Pulmonary artery endothelial cell (primary cell): ENCODE measurements around the gene CPE. TPM values are rescaled to one million over a fixed set of nuclear protein-coding genes. Genes with fewer than 3 reads are reported as not detected.
A peak's percentile ranks its signal among the peaks of the same experiment; 100 is the strongest.

Source experiments
- DNase-seq: peaks from one replicate; pipeline ENCODE4 v3.0.0-alpha.2; 2011; ENCODE audit warnings: low read depth, low spot score
- total RNA-seq: library from RNA; depleted of rRNA; stranded (reverse); fragments of >200 nt; gene quantifications from 2 replicates; pipeline ENCODE4 v1.2.3, GENCODE V29; 2014

CPE gene
- total RNA-seq, 1 donor from 2014 or later: 1.2 TPM

GRCh38 chr4:165507381-165507780, 128.6 kb downstream of the CPE start:
- DNase-seq: no peak

DNA sequence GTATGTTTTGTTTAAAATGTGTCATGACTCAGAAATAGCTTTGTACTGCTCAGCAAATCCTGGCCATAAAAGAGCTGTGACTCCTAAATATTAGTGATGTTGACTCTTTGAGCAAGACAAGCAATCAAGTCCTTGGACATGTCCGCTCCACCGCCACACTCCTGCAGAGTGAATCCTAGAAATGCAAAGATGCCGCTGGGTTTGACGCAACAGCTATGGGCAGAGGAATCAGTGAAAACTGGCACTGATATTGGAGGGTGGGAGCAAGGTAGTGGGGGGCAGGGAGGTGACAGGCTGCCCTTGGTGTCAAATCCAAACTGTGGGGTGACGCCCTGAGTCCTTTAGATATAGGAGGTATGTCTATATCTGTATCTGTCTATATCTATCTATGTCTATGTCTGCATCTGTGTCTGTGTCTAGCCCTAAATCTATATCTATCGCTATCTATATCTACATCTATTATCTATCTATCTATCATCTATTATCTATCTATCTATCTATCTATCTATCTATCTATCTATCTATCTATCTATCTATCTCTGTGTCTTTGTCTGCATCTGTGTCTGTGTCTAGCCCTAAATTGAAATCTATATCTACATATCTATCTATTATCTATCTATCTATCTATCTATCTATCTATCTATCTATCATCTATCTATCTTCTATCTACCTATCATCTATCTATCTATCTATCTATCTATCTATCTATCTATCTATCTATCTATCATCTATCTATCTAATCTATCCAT, 129.7 kb downstream of the CPE start:
- no peak for DNase-seq

DNA sequence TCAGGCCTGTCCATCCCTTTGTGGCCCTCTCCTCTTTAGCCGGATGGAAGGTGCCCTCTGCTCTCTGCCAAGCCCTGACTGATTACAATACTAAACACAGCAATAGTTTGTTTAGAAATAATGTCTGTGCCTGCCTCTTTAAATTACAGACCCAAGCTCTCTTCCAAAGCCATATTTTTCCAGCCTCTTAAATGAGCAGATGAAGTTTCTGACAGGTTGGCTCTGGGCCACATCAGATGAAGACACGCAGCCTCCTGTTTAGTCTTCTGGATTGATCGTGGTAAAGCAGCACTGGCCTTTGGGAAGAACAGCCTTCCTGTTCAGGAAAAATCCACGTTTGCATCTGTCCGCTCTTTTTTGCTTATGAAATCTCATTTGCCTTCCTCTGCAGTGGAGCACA, 133.6 kb downstream of the CPE start:
- DNase-seq: no peak

DNA sequence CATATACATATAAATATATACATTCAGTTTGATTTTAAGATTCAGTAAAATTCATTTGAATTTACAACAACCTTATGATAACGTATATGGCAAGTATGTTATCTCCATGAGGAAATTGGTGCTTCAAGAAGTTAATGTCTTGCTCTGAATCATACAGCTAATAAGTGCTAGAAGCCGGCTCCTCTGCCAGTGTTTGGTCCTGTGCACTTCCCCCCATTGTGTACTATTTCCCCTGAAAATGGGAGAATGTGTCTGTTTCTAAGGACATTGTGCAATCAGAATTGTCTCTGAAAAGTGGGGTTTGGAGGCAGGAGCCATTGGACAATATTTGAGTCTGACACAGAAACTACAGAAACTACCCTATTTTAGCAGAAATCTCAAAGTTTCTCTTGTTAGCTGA, 135.9 kb downstream of the CPE start:
- DNase-seq: peak; percentile 75

DNA sequence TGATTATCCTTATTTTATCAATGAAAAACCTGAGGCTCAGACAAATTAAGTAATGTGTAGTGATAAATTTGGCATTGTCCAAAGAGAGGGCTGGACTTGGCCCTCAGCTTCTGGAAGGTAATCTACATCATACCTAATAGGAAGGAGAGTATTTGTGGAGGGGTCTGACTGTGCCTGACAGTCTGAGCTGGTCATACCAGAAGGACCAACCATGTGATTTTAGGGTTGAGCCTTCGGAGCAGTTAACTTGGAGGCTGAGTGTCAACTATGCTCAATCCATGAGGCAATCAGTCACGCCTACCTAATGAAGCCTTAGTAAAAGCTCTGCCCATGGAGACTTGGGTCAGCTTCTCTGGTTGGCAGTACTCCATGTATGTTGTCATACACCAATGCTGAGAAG, 136.4 kb downstream of the CPE start:
- no peak for DNase-seq

- DNase-seq: no peak
Measured at GRCh38 chr4:165516281-165516833, 137.5 kb downstream of the CPE start.

DNA sequence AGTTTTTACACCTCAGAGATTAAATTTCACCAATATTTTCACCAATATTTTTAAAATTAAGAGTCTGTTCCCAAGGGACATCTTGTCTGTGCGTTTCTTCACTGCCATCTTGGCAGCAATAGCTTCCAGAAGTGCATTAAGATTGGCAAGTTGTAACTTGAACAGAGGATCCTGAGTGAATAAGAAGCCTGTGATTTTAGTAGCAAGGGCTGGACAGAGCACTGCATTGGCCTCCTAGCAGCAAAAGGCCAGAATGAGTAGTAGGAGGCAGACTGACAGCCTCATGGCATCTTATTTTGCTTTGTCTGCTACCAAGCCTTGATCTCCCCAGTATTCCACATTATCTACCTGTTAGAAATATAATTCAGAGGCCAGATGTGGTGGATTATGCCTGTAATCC, 138.4 kb downstream of the CPE start:
- DNase-seq: no peak

DNA sequence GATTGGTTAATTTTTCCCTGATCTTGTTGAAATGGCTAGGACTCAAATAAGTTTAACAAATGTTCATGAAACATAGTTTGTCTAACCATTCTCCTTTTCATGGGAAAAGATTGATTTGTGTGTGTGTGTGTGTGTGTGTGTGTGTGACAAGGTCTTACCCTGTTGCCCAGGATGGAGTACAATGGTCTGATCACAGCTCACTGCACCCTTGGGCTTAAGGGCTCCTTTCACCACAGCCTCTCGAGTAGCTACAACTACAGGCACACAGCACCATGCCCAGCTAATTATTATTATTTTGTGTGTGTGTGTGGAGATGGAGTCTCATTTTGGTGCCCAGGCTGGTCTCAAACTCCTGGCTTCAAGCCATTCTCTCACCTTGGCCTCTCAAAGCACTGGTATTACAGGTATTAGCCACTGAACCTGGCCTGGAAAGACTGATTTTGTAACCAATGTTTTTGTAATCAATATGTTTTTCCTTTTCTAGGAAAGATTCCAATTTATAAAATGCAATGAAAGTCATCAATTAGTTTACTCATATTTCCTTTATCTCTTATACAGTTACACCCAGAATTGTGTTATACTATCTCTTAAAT, 139.3 kb downstream of the CPE start:
- no peak for DNase-seq

DNA sequence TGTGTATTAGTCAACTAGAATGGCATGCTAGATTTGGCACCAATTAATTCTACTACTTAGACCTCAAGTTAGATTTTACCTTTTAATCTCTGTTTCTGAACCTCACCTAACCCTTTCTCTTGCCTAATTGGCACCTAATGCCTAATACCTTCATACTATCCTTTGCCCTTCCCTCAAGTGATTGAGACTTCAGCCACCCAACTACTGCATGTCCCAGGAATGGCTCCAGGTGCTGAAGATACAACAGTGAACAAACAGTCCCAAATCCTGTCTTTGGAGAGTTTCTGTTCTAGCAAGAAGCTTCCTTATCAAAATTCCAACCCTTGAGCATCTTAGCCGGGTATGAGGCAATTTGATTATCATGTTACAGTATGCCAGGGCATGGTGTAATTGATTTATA, 139.9 kb downstream of the CPE start:
- DNase-seq: no peak

- DNase-seq: no peak
Measured at GRCh38 chr4:165519591-165519990, 140.8 kb downstream of the CPE start.

DNA sequence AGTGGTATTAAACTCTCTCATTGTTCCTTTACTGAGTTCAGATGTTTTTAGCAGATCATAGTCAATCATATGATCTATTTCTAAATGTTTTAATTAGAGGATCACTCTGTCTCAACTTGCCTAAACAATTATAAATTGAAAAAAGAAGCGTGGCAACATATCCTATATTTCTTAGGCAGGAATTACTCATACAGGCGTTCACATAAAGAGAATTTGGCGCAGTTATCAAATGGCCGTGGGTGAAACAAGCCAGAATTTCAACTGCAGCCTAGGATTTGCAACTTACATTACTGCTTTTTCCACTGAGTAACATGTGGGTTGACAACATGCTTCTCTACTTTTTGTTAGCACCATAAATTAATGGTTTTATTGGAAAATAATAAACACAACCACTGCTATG, 141.3 kb downstream of the CPE start:
- no peak for DNase-seq

DNA sequence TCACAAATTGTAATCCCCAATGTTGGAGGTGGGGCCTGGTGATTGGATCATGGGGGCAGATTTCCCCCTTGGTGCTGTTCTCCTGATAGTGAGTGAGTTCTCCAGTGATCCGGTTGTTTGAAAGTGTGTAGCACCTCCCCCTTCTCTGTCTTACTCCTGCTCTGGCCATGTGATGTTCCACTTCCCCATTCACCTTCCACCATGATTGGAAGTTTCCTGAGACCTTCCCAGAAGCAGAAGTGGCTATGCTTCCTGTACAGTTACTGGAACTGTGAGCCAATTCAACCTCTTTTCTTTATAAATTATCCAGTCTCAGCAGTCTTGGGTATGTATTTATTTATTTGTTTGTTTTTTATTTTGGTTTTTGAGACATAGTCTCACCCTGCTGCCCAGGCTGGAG, 143.2 kb downstream of the CPE start:
- no peak for DNase-seq

GRCh38 chr4:165524532-165525190, 145.9 kb downstream of the CPE start:
- DNase-seq: no peak

- DNase-seq: no peak
Measured at GRCh38 chr4:165532976-165533375, 154.2 kb downstream of the CPE start.

GRCh38 chr4:165537028-165537648, 158.3 kb downstream of the CPE start:
- DNase-seq: no peak

DNA sequence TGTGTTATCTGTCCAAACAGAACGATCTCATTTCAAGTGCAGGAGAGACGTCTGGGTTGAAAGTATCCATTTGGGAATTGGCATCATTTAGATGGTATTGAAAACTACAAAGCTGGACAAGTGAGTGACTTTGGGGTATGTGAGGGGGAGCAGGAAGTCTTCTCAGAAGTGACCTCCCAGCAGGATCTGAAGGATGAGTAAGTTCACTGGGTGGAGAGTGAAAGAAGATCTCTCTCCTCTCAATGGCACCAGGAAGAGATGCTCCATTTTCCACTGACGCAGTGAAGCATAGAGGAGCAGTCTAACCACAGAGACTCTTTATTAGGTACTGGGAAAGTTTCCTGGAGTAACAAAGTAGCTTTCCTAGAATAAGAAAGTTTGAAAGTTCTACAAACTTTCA, 161.0 kb downstream of the CPE start:
- DNase-seq: no peak

DNA sequence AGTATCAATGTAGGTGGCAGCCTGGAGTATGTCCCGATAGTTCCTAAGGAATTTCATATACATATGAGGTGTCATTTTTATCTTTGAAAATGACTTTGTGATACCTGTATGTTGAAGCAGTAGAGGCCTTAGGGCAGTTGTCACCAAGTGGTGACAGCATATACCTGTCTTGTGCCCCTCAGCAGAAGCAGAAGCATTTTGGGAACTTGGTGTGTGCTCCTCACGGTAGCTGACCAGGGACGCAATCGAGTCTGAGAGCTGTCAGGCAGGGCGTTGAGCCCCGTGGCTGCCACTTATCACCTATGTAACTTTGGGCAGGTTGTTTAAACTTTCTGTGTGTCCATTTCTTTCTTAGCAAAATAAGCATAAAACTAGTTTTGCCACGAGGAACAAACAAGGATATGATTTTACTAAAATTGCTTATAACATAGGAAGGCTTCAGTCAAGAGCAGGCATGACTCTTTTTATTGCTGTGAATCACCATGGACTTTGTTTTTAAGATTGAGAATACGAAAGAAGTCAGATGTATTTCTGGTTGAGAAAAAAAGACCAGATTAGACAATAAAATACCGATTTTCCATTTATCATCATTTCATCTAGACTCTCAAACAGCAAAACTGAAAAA, 161.5 kb downstream of the CPE start:
- DNase-seq: no peak

DNA sequence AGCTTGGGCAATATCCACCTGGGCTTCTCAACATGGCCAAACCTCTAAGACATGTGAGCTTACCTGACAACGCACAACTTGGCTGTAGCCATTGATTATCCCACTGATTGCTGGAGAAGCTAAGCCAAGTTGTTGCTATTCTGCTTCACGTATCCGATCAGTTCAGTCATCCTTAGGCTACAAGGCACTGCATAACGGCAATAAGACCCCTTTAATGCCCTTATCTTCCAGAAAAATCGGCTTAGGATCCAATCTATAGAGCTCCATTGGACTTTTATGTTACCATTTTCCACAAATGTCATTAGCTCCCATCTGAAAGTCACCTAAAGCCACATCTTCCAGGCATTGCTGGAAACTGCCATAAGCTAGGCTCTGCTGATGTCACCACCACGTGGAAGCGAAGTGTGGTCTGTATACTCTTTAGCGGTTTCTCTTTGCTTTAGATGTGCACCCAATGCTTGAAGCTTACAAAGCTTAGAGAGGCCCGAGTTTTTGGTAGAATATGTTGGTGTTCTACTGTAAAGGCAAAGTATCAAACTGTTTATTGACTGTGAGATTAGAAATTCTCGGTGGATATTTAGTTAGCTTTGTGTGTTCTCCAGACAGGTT, 163.1 kb downstream of the CPE start:
- DNase-seq: no peak

DNA sequence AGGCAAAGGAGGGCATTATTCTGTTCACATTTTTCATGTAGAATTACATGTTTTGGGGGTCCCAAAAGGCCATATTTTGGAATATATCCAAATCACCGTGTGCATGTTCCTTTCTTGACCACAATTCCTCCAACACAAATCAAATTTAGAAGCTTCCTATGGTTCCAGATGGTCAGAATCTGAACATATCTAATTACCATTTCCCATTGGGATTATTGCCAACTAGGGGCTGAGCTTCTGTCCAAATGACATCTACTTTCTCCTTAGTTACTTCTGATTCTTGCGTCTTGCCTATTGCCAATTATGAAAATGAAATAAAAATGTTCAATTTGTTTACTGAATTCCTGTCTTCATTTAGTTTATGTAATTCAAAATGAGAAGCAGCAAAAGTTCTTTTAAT, 163.7 kb downstream of the CPE start:
- no peak for DNase-seq
